Measurements from ENCODE around the gene INTS11.
"Not testable (repeated sequence)": the region's sequence is repeated elsewhere in the genome, so short reads cannot be mapped to it uniquely, and the experiment has no call there.

The INTS11 gene

GRCh38 chr1:1327291-1327690, 2.8 kb upstream of the INTS11 start:
- no peak for DNase-seq

GRCh38 chr1:1326075-1326605, 1.7 kb upstream of the INTS11 start:
- DNase-seq: no peak

- no peak for DNase-seq
Observed at GRCh38 chr1:1325288-1326074, 1.0 kb upstream of the INTS11 start.

GRCh38 chr1:1324084-1324523, 356 bp downstream of the INTS11 start:
- DNase-seq: no peak

DNA sequence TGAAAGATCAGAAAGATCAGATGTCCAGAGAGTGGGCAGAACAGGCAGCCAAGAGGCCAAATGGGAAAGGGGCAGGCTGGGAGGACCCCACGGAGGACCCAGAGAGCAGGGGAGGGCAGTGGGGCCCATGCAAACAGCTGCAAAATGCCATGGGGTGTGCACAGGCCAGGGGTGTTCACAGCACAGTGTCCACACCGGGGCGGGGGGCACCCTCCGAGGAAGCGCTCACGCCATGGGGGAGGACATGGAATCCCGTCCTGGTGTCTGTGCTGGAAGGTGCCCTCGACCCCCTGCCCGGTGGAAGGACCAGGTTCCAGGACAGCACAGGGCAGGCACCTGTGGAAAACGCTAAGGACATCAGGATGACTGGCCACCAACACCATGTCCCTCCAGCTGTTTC, 1.5 kb downstream of the INTS11 start:
- no peak for DNase-seq

- no peak for DNase-seq
Observed at GRCh38 chr1:1322418-1322817, 2.0 kb downstream of the INTS11 start.

GRCh38 chr1:1321477-1321876, 3.0 kb downstream of the INTS11 start:
- no peak for DNase-seq

DNA sequence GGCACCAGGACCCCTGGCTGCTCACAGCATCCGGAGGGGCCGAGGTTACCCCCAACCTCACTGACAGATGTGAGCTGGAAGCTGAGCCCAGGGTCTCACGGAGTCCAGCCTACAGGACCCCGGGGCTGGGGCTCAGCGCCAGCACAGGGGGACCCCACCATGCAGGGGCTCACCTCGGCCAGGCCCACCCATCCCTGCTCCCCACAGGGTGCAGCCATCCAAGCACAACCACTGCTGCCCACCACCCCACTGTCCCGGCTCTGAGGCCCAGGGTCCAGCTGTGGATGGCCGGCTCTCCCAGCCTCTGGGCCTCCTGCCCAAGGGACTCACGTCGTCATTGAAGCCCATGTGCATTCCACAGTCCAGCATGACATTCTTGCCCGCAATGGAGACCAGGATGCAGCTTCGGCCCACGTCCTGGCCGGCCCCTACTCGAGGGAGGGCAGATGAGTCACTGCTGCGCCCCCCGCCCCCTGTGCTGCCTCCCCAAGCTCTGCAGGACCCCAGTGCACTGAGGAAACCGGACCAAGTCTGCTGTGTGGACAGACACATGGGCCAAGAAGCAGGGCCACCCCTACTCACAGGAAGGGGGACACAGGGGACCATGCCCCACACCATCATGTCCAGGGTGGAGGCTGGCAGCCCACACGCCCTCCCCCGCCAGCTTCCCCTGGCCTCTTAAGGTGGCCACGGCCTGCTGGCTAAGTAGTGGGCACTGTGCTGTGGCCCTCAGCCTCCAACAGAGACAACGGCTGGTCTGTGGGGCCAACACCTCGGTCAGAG, 3.6 kb downstream of the INTS11 start:
- no peak for DNase-seq

- DNase-seq: no peak
Observed at GRCh38 chr1:1319646-1319941, 4.9 kb downstream of the INTS11 start.

DNA sequence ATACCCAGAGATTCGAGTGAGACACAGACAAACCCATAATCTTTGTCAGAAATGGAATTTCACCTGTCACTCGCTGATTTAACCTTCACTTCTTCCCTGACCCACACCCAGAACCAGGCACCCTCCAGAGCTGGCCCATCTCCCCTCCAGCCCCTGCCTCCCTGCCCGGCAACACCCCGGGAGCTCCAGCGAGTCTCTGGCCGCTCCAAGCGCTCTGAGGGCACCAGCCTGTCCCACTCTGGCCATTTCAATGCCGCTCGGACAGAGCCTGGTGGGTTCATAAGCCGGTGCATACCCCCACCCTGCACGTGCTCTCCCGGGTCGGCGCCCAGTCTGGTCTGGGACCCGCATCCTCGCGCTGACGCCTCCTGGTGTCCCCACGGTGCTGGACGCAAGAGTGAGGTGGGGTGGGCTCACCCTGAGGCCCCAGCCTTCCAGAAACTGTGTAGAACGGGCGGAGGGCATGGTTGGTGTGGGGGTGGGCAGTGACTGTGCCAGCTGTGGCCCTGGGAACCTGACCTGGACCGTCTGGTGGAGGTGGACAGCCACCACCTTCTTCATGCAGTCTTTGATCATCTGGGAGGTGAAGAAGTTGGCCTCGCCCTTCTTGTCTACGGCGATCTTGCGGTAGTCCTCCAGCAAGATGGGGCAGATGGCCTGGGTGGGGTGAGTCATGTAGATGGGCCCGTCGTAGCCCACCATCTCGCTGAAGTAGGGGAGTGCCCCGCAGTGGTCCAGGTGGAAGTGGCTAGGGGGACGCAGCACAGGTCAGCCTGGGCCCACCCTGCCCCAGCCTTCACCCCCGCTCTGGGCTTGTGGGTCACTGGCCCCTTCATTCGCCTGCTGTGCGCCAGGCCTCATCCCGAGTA, 5.4 kb downstream of the INTS11 start:
- DNase-seq: no peak

DNA sequence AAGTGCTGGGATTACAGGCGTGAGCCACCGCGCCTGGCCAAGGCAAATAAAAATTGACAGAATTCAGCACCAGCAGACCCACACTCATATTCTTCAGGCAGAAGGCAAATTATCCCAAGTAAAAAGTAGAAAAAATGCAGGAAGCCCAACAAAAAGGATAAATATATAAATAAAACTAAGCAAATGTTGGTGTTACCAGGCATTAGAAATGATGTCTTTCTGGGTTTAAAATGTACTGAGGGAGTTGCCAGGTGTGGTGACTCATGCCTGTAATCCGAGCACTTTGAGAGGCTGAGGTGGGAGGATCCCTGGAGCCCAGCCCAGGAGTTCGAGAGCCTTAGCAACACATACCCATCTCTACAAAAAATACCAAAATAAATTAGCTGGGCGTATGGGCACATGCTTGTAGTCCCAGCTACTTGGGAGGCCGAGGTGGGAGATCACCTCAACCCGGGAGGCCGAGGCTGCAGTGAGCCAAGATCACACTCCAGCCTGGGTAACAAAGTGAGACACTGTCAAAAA, 6.3 kb downstream of the INTS11 start:
- DNase-seq: no peak

DNA sequence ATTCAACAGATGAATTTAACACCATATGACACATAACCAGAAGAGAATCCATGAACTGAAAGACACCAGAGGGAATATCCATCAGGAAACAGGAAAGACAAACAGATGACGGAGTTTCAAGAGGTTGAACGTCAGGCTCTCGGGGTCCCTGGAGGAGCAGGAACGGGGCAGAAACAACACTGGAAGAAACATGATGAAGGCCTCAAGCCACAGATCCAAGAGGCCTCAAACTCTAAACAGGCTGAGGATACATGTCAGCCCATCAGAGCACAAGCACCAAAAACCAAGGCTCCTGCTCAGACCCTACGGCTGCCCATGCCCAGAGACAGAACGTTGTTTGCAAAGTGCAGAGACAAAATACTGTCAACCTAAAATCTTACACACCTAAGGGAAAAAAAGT, 7.0 kb downstream of the INTS11 start:
- DNase-seq: no peak

GRCh38 chr1:1316199-1316598, 8.3 kb downstream of the INTS11 start:
- not testable (repeated sequence) for DNase-seq

- no peak for DNase-seq
Observed at GRCh38 chr1:1315435-1315954, 9.0 kb downstream of the INTS11 start.

DNA sequence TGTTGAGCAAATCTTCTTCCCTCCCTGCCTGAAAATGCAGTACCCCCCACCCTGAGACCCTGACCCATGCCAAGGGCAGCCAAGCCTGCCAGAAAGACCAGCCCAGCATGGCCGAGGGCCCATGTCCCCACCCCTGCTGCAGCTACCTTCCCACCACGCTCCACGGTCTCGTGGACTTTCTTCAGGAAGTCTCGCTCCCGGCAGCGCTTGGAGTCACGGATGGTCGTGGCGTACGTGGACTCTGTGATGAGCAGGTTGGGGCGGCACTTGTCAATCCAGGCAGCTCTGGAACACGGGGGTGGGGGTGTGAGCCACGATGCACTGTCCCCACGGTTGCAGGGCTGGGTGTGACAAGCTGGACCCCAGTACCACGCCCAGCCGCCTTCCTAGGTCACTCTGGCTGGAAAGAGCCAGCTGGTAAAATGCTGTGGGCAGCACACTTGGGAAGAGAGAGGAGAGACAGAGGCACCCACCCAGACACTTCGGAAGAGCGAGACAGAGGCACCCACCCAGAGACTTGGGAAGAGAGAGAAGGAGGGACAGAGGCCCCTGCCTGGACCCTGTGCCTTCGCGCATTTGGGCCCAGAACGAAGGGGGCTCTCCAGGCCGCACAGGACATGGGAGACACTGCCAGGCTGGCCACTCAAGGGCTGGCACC, 9.7 kb downstream of the INTS11 start:
- no peak for DNase-seq

DNA sequence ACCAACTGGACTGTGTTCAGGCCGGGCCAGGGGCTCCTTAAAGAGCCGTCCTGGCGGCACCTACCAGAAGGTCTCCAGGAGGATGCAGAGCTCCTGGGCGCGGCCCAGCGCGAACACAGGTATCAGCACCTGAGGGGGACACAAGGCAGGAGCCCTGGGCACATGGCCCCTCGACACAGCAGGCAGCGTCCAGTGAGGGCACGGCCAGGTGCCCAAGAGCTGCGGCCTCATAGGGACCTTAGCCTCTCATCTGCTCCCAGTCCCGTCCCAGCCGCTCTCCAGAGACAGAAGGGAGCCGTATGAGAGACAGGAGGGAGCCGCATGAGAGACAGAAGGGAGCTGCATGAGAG, 10.2 kb downstream of the INTS11 start:
- DNase-seq: no peak

DNA sequence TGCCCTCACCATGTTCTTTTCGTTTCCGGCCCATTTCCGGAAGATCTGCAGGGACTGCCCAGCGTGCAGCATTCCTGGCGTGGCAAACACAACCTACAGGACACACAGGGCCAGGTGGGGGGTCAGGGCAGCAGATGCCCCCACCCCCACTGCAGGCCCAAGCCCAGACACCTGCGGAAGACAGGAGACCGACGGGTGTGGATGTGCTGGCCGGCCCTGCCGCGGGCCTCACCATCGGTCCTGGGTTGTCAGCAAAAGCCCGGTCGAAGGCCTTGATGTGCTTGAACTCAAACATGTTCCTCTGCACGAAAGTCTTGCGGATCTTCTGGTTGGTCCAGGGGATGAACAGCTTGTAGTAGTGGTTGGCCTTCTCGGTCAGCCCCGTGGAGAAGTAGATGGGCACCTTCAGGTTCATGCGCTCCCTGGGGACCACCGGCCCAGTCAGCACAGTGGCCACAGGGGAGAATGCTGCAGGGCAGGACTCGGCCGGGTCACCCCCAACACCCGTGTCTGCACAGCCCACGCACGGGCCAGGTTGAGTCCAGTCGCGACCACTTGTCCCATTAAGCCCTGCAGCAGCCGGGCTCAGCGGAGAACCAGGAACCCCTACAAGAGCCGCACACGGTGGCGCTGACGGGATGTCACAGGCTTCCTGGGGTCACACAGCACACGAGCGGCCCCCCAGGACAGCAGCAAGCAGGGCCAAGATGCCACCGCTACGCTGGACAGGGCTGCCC, 10.8 kb downstream of the INTS11 start:
- no peak for DNase-seq

DNA sequence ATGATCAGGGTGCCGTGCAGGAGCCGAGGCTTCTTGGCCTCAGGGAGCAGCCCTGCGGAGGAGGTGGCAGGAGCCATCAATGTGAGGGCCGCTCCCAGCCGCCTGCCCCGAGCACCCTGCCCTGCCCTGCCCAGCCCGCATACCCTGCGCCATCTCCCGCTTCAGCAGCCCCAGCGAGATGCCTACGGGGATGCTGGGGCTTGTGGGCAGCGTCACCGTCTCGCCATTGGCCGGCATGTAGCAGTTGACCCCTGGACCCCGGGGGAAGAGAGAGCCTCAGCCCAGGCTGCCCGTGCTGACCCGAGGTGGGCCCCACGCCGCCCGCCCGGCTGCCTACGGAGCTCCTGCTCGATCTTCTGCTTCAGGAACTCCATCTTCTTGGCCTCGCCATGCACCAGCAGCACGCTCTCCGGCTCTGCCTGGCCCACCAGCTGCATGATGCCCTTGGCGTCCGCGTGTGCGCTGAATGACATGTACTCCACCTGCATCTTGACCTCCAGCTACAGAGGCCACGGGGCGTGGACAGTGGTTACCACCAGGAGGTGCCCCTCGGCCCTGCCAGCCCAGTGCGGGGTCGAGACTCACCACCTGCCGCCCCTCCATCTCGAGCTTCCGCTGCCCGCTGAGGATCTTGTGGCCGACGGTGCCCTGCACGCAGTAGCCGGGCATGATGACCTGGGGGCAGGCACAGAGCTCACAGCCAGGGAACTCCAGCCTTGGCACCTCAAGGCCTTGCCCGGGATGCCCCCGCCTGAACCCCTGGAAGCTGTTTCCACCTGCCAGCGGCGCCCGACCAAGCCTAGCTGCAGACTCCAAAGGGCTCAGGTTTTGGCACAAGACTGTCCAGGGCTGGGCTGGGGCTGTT, 11.8 kb downstream of the INTS11 start:
- no peak for DNase-seq

DNA sequence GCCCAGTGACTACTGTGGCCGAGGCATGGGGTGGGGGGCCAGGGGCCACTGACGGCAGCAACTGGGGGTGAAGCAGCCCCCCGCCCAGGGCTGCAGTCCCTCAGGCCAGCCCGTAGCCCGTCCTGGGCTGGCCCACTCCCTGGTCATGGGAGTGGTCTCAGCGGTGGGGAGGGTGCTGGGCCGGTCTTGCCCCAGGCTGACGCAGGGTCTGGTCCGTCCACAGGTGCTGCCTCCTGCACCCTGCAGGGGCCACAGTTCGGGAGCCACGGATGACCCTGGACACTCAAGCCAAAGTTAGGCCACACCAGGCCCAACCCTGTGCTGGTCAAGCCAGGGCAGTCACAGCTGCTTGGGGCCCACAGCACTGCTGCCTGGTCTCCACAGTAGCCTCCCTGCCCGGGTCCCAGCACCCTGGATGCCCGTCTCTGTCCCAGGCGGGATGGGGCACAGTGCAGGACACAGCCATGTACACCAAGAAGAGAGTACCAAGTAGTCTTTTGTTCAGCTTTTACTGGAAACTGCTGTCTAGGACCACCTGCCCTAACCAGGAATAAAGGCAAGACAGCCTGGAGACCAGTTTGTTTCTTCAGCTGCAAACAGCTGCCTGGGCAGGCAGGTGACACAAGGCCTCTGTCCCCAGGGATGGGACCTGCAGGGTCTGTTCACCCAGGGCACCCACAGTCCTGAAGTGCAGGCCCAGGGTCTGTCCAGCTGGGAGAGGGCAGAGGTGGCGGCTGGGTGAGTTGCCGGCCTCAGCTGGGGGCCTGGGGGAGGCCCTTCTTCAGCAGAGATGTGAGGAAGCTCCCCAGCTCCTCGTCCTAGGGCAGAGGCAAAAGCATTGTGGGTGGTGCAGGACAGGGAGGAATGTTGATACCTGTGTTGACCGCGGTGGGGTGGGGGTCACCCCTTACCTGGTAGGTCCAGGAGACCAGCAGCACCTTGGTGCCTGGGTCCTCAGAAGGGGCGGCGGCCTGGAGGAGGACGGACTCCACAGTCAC, 13.1 kb downstream of the INTS11 start:
- DNase-seq: no peak

All from activated CD4-positive, CD25-positive, alpha-beta regulatory T cell treated with anti-CD3 and anti-CD28 coated beads, Interleukin-2, amount 50 U/mL, for 72 hours (primary cell).